Smooth muscle cell (in vitro differentiated cells): ENCODE data around the gene CACNA1C. TPM values are rescaled to one million over a fixed set of nuclear protein-coding genes. Genes with fewer than 3 reads are reported as not detected.

Source experiments
- DNase-seq: peaks from one replicate; lab custom pipeline; 2025; ENCODE audit not compliant: unreplicated experiment; lab: John Stamatoyannopoulos, UW
- H2AFZ ChIP-seq: fragments of 200-600 bp; sonication (generic); 2 replicates; pipeline ENCODE4 v1.6.0; 2016; ENCODE audit warnings: antibody characterized with exemption, low read depth, mild to moderate bottlenecking
- H3F3A ChIP-seq: fragments of 200-600 bp; sonication (generic); 2 replicates; pipeline ENCODE4 v1.6.0; 2017; ENCODE audit warnings: antibody characterized with exemption, low read depth
- H3K27ac ChIP-seq: fragments of 200-600 bp; sonication (generic); 2 replicates; pipeline ENCODE4 v1.5.1; 2016; ENCODE audit warnings: low read depth, mild to moderate bottlenecking
- H3K27me3 ChIP-seq: fragments of 200-600 bp; sonication (generic); 2 replicates; pipeline ENCODE4 v1.6.1; 2016; ENCODE audit warnings: low read depth, mild to moderate bottlenecking
- H3K36me3 ChIP-seq: fragments of 200-600 bp; sonication (generic); 2 replicates; pipeline ENCODE4 v1.5.1; 2016; ENCODE audit warnings: low read depth
- H3K4me1 ChIP-seq: fragments of 200-600 bp; sonication (generic); 2 replicates; pipeline ENCODE4 v1.5.1; 2016; ENCODE audit warnings: low read depth
- H3K4me2 ChIP-seq: fragments of 200-600 bp; sonication (generic); 2 replicates; pipeline ENCODE4 v1.6.0; 2016; ENCODE audit warnings: mild to moderate bottlenecking
- H3K4me3 ChIP-seq: fragments of 200-600 bp; sonication (generic); 2 replicates; pipeline ENCODE4 v1.5.1; 2016; ENCODE audit warnings: mild to moderate bottlenecking
- H3K79me2 ChIP-seq: fragments of 200-600 bp; sonication (generic); 2 replicates; pipeline ENCODE4 v1.6.0; 2016; ENCODE audit warnings: low read depth, mild to moderate bottlenecking
- H3K9ac ChIP-seq: fragments of 200-600 bp; sonication (generic); 2 replicates; pipeline ENCODE4 v1.6.0; 2016; ENCODE audit warnings: low read depth
- H3K9me3 ChIP-seq: fragments of 200-600 bp; sonication (generic); replicated peaks from 2 replicates; pipeline ENCODE4 v1.5.1; 2016; ENCODE audit warnings: low read depth
- H4K20me1 ChIP-seq: fragments of 200-600 bp; sonication (generic); 2 replicates; pipeline ENCODE4 v1.6.0; 2016; ENCODE audit warnings: low read depth
- WGBS: methylation state at CpG from one replicate; pipeline ENCODE4 v1.1.7; 2016; ENCODE audit warnings: low lambda C conversion rate; 5-methylcytosine and 5-hydroxymethylcytosine counted together
- polyA plus RNA-seq: library from polyadenylated mRNA; unstranded; fragments of >200 nt; fragmentation: Nextera tagmentation; extraction: Ambion mirVana; gene quantifications from 2 replicates; pipeline ENCODE4 v1.2.1, GENCODE V29; 2016
- total RNA-seq: library from RNA; depleted of rRNA; stranded (reverse); fragments of >200 nt; gene quantifications from 2 replicates; pipeline ENCODE4 v1.2.3, GENCODE V29; 2014
- TF ChIP-seq, protein P1 (sequence below): fragments of 200-600 bp; sonication (generic); IDR thresholded peaks from 2 replicates; pipeline ENCODE4 v1.5.1; 2017; ENCODE audit warnings: borderline replicate concordance, mild to moderate bottlenecking, antibody characterized with exemption; ENCODE audit not compliant: insufficient read depth, poor library complexity, severe bottlenecking

The CACNA1C gene
- total and polyA plus RNA-seq, 2 experiments from 2014 or later, result 1.6 to 4.5 TPM

DNA sequence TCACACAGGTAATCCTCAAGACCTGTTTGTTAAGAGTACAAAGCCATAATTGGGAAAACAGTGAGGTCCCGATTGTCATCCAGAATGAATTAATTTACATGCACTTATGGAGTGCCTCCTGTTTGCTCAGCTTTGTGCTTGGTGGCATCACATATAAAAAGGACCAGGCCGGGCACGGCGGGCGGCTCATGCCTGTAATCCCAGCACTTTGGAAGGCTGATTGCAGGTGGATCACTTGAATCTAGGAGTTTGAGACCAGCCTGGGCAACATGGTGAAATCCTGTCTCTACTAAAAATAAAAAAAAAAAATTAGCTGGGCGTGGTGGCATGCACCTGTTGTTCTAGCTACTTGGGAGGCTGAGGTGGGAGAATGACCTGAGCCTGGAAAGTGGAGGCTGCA, 247.4 kb downstream of the CACNA1C start:
- Histone ChIP-seq H3K9me3 (no peaks in the 10 kb centered on the region), H3K79me2 (no peaks in the 10 kb centered on the region), H3F3A (peaks cover 4% of the 10 kb centered on the region), H3K4me1 (no peaks in the 10 kb centered on the region), H3K27me3 (no peaks in the 10 kb centered on the region), H3K36me3 (no peaks in the 10 kb centered on the region), H4K20me1 (no peaks in the 10 kb centered on the region), H3K27ac (no peak overlapping the region), H3K4me2 (no peak overlapping the region), H3K4me3 (no peak overlapping the region), H3K9ac (no peak overlapping the region), H2AFZ (no peak overlapping the region)
- TF ChIP-seq, protein P1, sequence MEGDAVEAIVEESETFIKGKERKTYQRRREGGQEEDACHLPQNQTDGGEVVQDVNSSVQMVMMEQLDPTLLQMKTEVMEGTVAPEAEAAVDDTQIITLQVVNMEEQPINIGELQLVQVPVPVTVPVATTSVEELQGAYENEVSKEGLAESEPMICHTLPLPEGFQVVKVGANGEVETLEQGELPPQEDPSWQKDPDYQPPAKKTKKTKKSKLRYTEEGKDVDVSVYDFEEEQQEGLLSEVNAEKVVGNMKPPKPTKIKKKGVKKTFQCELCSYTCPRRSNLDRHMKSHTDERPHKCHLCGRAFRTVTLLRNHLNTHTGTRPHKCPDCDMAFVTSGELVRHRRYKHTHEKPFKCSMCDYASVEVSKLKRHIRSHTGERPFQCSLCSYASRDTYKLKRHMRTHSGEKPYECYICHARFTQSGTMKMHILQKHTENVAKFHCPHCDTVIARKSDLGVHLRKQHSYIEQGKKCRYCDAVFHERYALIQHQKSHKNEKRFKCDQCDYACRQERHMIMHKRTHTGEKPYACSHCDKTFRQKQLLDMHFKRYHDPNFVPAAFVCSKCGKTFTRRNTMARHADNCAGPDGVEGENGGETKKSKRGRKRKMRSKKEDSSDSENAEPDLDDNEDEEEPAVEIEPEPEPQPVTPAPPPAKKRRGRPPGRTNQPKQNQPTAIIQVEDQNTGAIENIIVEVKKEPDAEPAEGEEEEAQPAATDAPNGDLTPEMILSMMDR, result no peak
- DNase-seq, result no peak
- WGBS, result 100% methylated on average over 6 of the region's 6 CpGs

DNA sequence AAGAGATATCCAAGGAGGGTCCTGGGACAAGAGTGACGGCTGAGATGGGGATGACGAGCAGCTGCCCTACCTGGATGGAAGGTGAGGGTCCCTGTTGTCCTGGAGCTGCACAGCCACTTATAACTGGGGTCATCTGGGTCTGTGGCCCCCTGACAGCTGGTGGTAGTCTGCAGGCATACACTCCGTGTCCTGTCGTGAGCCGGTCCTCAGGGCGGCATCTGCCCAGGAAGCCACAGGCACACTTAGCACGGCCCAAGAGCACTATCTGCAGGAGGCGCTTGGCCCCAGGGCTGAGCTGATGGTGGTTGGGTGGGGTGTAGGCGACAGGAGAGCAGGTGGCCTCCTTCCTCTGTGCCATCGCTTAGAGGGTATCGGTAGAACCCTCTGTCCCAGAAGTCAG, 248.1 kb downstream of the CACNA1C start:
- H3K9me3 ChIP-seq, result no peaks in the 10 kb centered on the region
- H3K4me1 ChIP-seq, result no peaks in the 10 kb centered on the region
- 89% methylated on average over 11 of the region's 11 CpGs for WGBS
- TF ChIP-seq, protein P1, result no peak
- no peaks in the 10 kb centered on the region for H3K27me3 ChIP-seq
- no peaks in the 10 kb centered on the region for H3K79me2 ChIP-seq
- H2AFZ ChIP-seq, result no peak overlapping the region
- no peak overlapping the region for H3K4me2 ChIP-seq
- no peaks in the 10 kb centered on the region for H4K20me1 ChIP-seq
- H3F3A ChIP-seq, result no peaks in the 10 kb centered on the region
- H3K4me3 ChIP-seq, result no peak overlapping the region
- H3K36me3 ChIP-seq, result no peaks in the 10 kb centered on the region
- H3K27ac ChIP-seq, result no peak overlapping the region
- no peak for DNase-seq
- no peak overlapping the region for H3K9ac ChIP-seq

- H3F3A ChIP-seq, result peaks cover 4% of the 10 kb centered on the region
- peak overlapping the region; percentile 19 for H3K4me2 ChIP-seq
- TF ChIP-seq, protein P1, result no peak
- H3K9me3 ChIP-seq, result no peaks in the 10 kb centered on the region
- H3K36me3 ChIP-seq, result no peaks in the 10 kb centered on the region
- H3K4me3 ChIP-seq, result no peak overlapping the region
- 57% methylated on average over 14 of the region's 14 CpGs for whole genome bisulfite sequencing
- H3K9ac ChIP-seq, result no peak overlapping the region
- H3K79me2 ChIP-seq, result no peaks in the 10 kb centered on the region
- H2AFZ ChIP-seq, result no peak overlapping the region
- peaks cover 9% of the 10 kb centered on the region for H3K4me1 ChIP-seq
- H3K27ac ChIP-seq, result peak overlapping the region; percentile 43
- no peaks in the 10 kb centered on the region for H3K27me3 ChIP-seq
- no peak for DNase-seq
- no peaks in the 10 kb centered on the region for H4K20me1 ChIP-seq
Measured at GRCh38 chr12:2301531-2302461, 249.0 kb downstream of the CACNA1C start.
